Naive B cell (primary cell): ENCODE measurements around the gene CCDC149. TPM values are rescaled to one million over a fixed set of nuclear protein-coding genes. Genes with fewer than 3 reads are reported as not detected.
A peak's percentile ranks its signal among the peaks of the same experiment; 100 is the strongest.

ENCODE experiments used
- ATAC-seq, 2 donors: fragments of 150-1000 bp; cut with Tn5 transposase; 2 replicates each; pipeline ENCODE4 v1.10.0; 2021; ENCODE audit warnings: low read depth in 2 of 2, mild to moderate bottlenecking in 2 of 2, moderate library complexity in 2 of 2
- DNase-seq: peaks from one replicate; pipeline ENCODE4 v3.0.0; 2022
- H3K27ac Mint-ChIP-seq, 6 donors: one replicate each; pipeline ENCODE4 v1.8.0; 2020 to 2022; ENCODE audit warnings: mild to moderate bottlenecking in 6 of 6, mixed read lengths in 6 of 6, moderate library complexity in 5 of 6, inconsistent platforms in 2 of 6
- H3K27me3 Mint-ChIP-seq, 3 donors: one replicate each; pipeline ENCODE4 v1.8.0; 2021 to 2022; ENCODE audit warnings: mixed read lengths in 3 of 3, mild to moderate bottlenecking in 1 of 3
- H3K36me3 Mint-ChIP-seq, 2 donors: one replicate each; pipeline ENCODE4 v1.8.0; 2020 to 2022; ENCODE audit warnings: mixed read lengths in 2 of 2, inconsistent platforms in 1 of 2, mild to moderate bottlenecking in 1 of 2
- H3K4me1 Mint-ChIP-seq, 3 donors: one replicate each; pipeline ENCODE4 v1.8.0; 2020 to 2022; ENCODE audit warnings: mixed read lengths in 3 of 3, inconsistent platforms in 1 of 3, mild to moderate bottlenecking in 1 of 3, moderate library complexity in 1 of 3
- H3K4me3 Mint-ChIP-seq, 8 donors: one replicate each; pipeline ENCODE4 v1.8.0; 2020 to 2022; ENCODE audit warnings: mild to moderate bottlenecking in 8 of 8, mixed read lengths in 8 of 8, moderate library complexity in 8 of 8, inconsistent platforms in 2 of 8
- H3K9me3 Mint-ChIP-seq, 7 donors: one replicate each; pipeline ENCODE4 v1.8.0; 2020 to 2022; ENCODE audit warnings: mixed read lengths in 7 of 7, mild to moderate bottlenecking in 5 of 7, inconsistent platforms in 2 of 7, moderate library complexity in 1 of 7
- polyA plus RNA-seq, 6 donors: library from polyadenylated mRNA; unstranded; fragments of 300-500 nt; fragmentation: Illumina TruSeq; gene quantifications; one replicate each; pipeline ENCODE4 v1.2.3, GENCODE V29; 2021; ENCODE audit warnings: low read depth in 6 of 6

CCDC149 gene
- polyA plus RNA-seq, 6 donors from 2014 or later, result not detected

DNA sequence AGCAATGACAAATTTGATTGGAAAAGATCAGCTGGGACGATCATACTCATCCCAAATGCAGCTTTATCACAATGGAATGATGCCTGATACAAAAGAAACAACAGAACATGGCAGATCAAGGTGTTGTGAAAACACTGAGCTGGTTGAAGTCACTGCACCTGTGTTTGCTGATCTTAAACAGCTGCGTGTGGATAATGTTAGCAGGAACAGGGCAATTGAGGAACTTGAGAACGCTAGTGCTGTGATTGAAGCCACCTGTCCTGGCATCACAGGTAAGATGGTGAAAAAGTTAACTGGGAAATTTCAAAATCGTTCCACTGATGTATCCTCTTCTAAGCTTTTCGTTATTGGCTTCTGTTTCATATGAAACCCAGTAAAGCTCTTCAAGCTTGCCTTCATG is 144.8 kb downstream of the CCDC149 start:
- peaks cover 0 to 5% of the 10 kb centered on the region in 2 donors for H3K36me3 Mint-ChIP-seq
- peaks cover 0 to 5% (median 0%) of the 10 kb centered on the region in 3 donors for H3K27me3 Mint-ChIP-seq
- no peak overlapping the region for H3K4me3 Mint-ChIP-seq
- DNase-seq (no peak), ATAC-seq (no peak)
- no peaks in the 10 kb centered on the region for H3K4me1 Mint-ChIP-seq
- H3K9me3 Mint-ChIP-seq, result peaks cover 0 to 25% (median 4%) of the 10 kb centered on the region in 7 donors
- H3K27ac Mint-ChIP-seq, result no peak overlapping the region

DNA sequence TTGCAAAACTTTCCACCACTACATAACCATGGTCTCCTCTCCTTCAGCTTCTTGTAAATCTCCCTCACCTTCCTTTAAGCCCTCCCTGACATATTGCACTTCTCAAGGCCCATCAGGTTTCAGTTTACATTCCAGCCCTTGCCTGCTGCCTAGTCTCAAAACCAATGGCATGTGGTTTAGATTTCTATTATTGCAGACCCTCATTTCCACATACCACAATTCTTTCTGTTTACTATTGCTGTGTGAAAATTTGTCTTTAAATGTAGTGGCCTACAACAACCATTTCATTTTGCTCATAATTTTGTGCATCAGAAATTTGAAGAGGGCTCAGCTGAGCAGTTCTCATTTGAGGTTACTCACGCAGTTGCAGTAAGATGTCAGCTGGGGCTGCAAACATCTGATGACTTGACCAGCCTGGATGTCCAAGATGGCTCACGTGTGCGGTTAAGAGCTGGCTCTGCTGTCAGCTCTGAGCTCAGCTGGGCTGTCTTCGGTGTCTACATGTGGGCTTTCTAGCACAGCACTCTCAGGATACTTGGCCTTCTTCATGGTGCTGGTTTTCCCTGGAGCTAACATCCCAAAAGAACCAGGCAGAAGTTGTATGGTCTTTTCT is 147.4 kb downstream of the CCDC149 start:
- H3K36me3 Mint-ChIP-seq, result no peaks in the 10 kb centered on the region
- peak overlapping the region in 1 of 8 donors; percentile 5 for H3K4me3 Mint-ChIP-seq
- ATAC-seq, result no peak
- H3K9me3 Mint-ChIP-seq, result peaks cover 0 to 18% (median 7%) of the 10 kb centered on the region in 7 donors
- H3K4me1 Mint-ChIP-seq, result no peaks in the 10 kb centered on the region
- H3K27ac Mint-ChIP-seq, result no peak overlapping the region
- DNase-seq, result no peak
- no peaks in the 10 kb centered on the region for H3K27me3 Mint-ChIP-seq

DNA sequence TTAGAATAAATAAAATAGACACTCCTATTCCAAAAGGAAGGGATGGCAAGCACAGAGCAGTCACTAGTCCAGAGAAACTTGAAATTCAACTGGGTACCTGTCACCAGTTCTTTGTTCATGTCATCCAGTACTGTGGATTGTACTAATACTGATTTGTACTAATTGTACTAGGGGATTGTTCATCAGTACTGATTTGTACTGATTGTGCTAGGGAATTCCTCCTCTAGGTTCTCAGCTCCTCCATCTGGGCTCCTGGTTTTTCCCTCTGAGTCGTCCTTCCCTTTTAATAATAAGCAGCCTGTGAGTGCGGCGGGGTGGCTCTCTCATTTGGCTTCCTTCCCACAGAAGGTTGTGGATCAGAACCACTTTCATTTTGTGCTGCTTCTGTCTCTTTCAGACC is 148.5 kb downstream of the CCDC149 start:
- Mint-ChIP-seq H3K27me3 (no peaks in the 10 kb centered on the region), H3K4me1 (no peaks in the 10 kb centered on the region), H3K9me3 (peaks cover 2 to 23% (median 7%) of the 10 kb centered on the region in 7 donors), H3K27ac (peak overlapping the region in 1 of 6 donors; percentile 49), H3K36me3 (no peaks in the 10 kb centered on the region), H3K4me3 (no peak overlapping the region)
- DNase-seq, result no peak
- no peak for ATAC-seq

DNA sequence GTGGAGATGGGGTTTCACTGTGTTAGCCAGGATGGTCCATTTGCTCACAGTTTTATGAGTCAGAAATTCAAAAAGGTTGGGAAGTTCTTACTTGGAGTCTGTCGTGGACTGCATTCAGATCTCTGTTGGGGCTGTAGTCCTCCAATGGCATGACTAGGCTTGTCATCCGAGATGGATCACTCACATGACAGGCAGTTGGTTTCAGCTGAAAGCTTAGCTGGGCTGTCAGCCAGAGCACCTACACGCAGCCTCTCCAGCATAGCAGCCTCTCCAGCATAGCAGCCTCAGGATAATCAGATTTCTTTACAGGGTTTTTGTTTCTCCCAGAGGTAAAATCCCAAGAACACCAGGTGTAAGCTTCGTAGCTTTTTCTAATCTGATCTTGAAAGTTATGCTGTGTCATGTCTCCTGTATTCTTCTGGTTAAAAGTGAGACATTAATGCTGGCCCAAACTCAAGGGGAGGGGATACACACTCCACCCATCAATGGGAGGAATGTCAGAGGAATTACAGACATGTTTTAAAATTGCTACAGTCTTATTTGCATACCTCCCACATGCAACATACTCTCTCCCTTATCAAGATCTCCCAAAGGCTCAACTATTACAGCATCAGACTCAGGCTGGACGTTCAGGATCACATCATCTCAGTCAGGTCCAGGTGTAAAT is 149.1 kb downstream of the CCDC149 start:
- ATAC-seq (no peak), DNase-seq (no peak)
- Mint-ChIP-seq H3K4me1 (no peaks in the 10 kb centered on the region), H3K36me3 (no peaks in the 10 kb centered on the region), H3K4me3 (no peak overlapping the region), H3K27me3 (no peaks in the 10 kb centered on the region), H3K9me3 (peaks cover 4 to 29% (median 7%) of the 10 kb centered on the region in 7 donors), H3K27ac (no peak overlapping the region)

Other genes with a start within 250 kb of the CCDC149 start
- not detected for gene SOD3, start 117.5 kb downstream of the CCDC149 start, polyA plus RNA-seq
- gene LGI2, start 117.9 kb upstream of the CCDC149 start, polyA plus RNA-seq, result not detected
- gene SEPSECS, start 247.4 kb upstream of the CCDC149 start, polyA plus RNA-seq, result 1 to 10 TPM; 2.4 to 5.9 (median 3.2) TPM